ENCODE measurements around the gene KRT78.

The KRT78 gene

DNA sequence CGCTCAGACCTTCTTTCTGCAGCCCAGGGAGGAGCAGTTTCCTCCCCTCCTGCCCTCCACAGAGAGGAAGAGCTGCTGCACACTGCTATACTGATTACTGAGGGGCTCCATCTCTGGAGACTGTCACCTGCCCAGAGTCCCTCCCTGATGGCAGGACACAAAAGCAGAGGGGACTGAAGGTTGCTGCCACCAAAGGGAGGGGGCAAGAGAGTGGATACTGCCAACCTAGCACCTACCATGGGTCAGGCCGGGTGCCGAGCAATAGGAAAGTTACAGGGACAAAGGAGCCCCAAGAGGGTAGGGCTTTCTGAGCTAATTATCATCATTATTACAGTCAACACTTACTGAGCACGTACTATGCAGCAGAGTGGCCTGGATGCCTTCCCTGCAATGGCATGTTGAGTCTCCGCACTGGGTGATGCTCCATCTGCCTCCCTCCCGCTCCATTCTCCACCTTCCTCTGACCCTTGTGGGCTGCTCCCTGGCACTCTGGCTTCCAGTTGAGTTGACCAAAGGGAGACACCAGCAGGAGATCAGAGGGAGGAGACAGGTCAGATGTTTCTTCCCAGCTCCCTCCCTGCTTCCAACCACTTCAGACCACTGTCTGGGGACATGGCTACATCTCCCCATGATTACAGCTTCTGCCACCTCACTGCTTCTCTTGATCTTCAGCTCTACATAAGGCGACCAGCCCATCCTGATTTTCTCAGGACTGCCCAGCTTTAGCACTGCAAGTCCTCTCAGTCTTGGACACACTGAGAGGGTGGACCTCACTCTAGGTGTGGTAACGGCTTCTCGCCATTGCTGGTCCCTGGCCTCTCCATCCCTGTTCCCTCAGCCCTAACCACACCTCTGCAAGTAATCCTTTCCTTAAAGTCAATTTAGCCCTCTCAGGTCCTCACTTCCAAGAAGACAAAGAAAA, 12.0 kb downstream of the KRT78 start:
- TF ChIP-seq, protein P1, sequence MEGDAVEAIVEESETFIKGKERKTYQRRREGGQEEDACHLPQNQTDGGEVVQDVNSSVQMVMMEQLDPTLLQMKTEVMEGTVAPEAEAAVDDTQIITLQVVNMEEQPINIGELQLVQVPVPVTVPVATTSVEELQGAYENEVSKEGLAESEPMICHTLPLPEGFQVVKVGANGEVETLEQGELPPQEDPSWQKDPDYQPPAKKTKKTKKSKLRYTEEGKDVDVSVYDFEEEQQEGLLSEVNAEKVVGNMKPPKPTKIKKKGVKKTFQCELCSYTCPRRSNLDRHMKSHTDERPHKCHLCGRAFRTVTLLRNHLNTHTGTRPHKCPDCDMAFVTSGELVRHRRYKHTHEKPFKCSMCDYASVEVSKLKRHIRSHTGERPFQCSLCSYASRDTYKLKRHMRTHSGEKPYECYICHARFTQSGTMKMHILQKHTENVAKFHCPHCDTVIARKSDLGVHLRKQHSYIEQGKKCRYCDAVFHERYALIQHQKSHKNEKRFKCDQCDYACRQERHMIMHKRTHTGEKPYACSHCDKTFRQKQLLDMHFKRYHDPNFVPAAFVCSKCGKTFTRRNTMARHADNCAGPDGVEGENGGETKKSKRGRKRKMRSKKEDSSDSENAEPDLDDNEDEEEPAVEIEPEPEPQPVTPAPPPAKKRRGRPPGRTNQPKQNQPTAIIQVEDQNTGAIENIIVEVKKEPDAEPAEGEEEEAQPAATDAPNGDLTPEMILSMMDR (IDR thresholded peaks at IDR 0.05), result no peak
- H3K79me2 ChIP-seq, result no peaks in the 10 kb centered on the region
- H3K9ac ChIP-seq, result no peak overlapping the region
- no peaks in the 10 kb centered on the region for H3K36me3 ChIP-seq (ENCODE audit: control insufficient read depth, insufficient read depth, low read length)
- H3K4me2 ChIP-seq (ENCODE audit: low read length), result no peak overlapping the region
- H3K9me3 ChIP-seq (ENCODE audit: control insufficient read depth, low read length), result no peaks in the 10 kb centered on the region
- H2AFZ ChIP-seq, result no peak overlapping the region
- H3K4me1 ChIP-seq, result no peaks in the 10 kb centered on the region
- H3K4me3 ChIP-seq (ENCODE audit: low read depth, low read length), result no peak overlapping the region
- H3K27ac ChIP-seq, result no peak overlapping the region
- H3K27me3 ChIP-seq (ENCODE audit: control insufficient read depth, insufficient read depth, low read length), result no peaks in the 10 kb centered on the region

DNA sequence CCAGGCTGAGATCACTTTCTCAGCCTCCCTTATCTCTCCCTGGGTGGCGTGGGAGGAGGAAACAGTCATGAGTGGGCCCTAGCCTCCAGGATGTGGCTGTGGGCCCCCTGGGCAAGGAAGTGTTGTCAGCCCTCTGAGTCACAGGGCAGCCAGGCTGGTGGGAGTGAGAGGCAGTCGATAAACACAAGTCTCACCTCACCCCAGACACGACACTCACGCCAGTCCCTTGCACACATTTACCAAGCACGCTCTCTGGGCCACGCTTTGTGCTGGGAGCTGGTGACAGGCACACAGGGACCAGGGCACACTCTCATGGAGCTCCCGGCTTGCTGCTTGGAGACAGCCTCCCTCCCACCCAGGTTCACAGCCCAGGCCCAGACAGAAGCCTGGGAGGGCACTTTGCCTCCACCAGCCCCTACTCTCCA, 12.7 kb downstream of the KRT78 start:
- Histone ChIP-seq H3K4me1 (no peaks in the 10 kb centered on the region), H2AFZ (no peak overlapping the region), H3K9me3 (ENCODE audit: control insufficient read depth, low read length) (no peaks in the 10 kb centered on the region), H3K9ac (no peak overlapping the region), H3K4me2 (ENCODE audit: low read length) (no peak overlapping the region), H3K79me2 (no peaks in the 10 kb centered on the region), H3K27ac (no peak overlapping the region), H3K36me3 (ENCODE audit: control insufficient read depth, insufficient read depth, low read length) (no peaks in the 10 kb centered on the region), H3K27me3 (ENCODE audit: control insufficient read depth, insufficient read depth, low read length) (no peaks in the 10 kb centered on the region), H3K4me3 (ENCODE audit: low read depth, low read length) (no peak overlapping the region)
- TF ChIP-seq, protein P1 (IDR thresholded peaks at IDR 0.05), result no peak

DNA sequence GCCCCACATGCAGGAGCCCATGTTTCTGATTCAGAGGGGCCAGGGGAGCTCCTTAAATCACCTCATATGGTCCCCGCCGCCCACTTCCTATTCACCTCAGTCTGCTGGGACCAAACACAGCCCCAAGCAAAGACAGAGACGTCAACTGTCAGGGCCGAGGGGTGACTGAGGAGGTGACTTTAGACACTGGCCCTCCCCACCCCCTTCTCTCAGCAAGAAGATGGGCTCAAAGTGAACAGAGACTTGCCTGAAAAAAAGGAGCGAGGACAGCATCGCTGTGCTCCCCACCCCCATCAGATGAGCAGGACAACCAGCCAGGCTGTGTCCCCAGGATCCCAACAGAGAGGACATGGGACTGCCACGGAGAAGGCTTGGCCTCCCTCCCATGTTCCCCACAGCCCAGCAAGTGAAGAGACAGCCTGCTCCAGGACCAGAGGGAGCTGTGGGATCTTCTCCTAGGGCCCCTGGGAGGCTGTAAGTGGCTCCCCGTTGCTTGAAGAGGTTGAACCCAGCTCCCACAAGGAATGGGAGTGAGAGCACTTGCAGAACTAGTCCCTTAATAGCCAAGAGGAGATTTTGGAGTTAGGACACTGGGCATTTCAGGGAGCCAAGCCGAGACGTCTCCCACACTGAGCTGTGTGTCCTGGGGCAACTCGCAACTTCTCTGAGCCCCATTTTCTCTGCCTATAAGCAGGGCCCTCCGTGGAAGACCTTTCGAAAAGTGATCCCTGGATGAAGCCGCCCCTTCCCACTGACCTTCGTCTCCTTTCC, 13.3 kb downstream of the KRT78 start:
- Histone ChIP-seq H3K36me3 (ENCODE audit: control insufficient read depth, insufficient read depth, low read length) (no peaks in the 10 kb centered on the region), H2AFZ (no peak overlapping the region), H3K27ac (no peak overlapping the region), H3K27me3 (ENCODE audit: control insufficient read depth, insufficient read depth, low read length) (no peaks in the 10 kb centered on the region), H3K4me2 (ENCODE audit: low read length) (no peak overlapping the region), H3K9ac (no peak overlapping the region), H3K79me2 (no peaks in the 10 kb centered on the region), H3K4me3 (ENCODE audit: low read depth, low read length) (no peak overlapping the region), H3K9me3 (ENCODE audit: control insufficient read depth, low read length) (no peaks in the 10 kb centered on the region), H3K4me1 (no peaks in the 10 kb centered on the region)
- TF ChIP-seq, protein P1 (IDR thresholded peaks at IDR 0.05), result no peak

DNA sequence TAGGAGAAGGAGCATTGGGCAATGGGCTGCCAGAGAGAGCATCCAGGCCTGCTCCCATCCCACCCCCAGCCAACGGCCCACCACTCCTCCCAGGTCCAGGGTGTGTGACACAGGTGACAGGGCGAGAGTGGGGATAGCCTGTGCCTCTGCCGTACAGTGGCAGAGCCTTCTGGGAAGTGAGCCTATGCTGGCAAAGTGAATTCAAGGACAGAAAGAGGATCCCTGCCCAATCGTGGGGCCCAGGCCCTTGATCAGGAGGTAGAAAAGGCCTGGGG, 14.1 kb downstream of the KRT78 start:
- H3K27ac ChIP-seq, result no peak overlapping the region
- H3K27me3 ChIP-seq (ENCODE audit: control insufficient read depth, insufficient read depth, low read length), result no peaks in the 10 kb centered on the region
- no peaks in the 10 kb centered on the region for H3K79me2 ChIP-seq

More for the DNA sequence above, 14.1 kb downstream of the KRT78 start:
- Histone ChIP-seq H3K4me1 (no peaks in the 10 kb centered on the region), H3K4me2 (ENCODE audit: low read length) (no peak overlapping the region), H2AFZ (no peak overlapping the region), H3K36me3 (ENCODE audit: control insufficient read depth, insufficient read depth, low read length) (no peaks in the 10 kb centered on the region), H3K9ac (no peak overlapping the region), H3K4me3 (ENCODE audit: low read depth, low read length) (no peak overlapping the region), H3K9me3 (ENCODE audit: control insufficient read depth, low read length) (no peaks in the 10 kb centered on the region)
- TF ChIP-seq, protein P1 (IDR thresholded peaks at IDR 0.05), result no peak

Data from parathyroid adenoma (tissue), 2 donors.